NCI-H748 treated with DMSO at 0.1 percent for 48 hours (cell line): Measurements from ENCODE around the gene RAPGEF3.

Experiments used
- DNase-seq: peaks from one replicate; lab custom pipeline; 2025; lab: John Stamatoyannopoulos, UW

Gene RAPGEF3

DNA sequence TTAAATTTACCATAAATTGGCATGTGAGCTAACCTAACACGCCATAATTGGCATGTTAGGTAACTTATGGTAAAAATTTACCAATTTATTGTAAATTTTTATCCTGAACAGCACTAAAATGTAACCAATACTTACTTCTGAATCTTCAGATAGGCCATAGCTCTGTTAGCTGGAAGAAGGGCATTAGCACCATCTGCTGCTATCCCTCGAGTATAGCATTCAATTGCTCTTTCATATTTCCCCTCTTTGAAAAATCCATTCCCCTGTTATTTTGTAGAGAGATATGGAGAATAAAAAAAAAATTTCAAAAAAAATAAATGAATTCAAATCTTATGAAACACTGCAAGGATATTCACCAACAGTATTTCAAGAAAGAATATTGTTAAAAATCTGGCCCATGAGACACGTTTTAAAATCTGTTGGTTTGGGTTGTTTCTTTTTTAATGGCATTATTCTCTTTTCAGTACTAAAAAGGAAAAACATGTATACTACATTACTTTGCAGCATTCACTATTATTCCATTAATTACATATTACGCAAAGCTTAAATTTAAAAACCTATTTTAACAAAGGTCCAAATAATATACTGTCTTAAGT lies 71.9 kb downstream of the RAPGEF3 start:
- DNase-seq = peak; percentile 8
